MM.1S (cell line): ENCODE results near the gene PRSS36.

ENCODE experiments used
- DNase-seq: peaks from one replicate; pipeline ENCODE4 v3.0.0-alpha.2; 2015
- H2AFZ ChIP-seq: fragments of 300-600 bp; sonication (generic); 2 replicates; pipeline ENCODE4 v1.6.0; 2016; ENCODE audit warnings: antibody characterized with exemption, low read length
- H3F3A ChIP-seq: fragments of 300-600 bp; sonication (generic); 2 replicates; pipeline ENCODE4 v1.6.1; 2016; ENCODE audit warnings: mild to moderate bottlenecking, antibody characterized with exemption, low read length, moderate library complexity, mixed read lengths; ENCODE audit not compliant: insufficient read depth
- H3K27ac ChIP-seq: fragments of 300-600 bp; sonication (generic); 2 replicates; pipeline ENCODE4 v1.5.1; 2016; ENCODE audit warnings: mild to moderate bottlenecking, low read length
- H3K27me3 ChIP-seq: fragments of 300-600 bp; sonication (generic); replicated peaks from 2 replicates; pipeline ENCODE4 v1.6.0; 2016; ENCODE audit warnings: low read length; ENCODE audit not compliant: insufficient read depth
- H3K36me3 ChIP-seq: fragments of 300-600 bp; sonication (generic); replicated peaks from 2 replicates; pipeline ENCODE4 v1.6.1; 2016; ENCODE audit warnings: mild to moderate bottlenecking, low read length, mixed read lengths; ENCODE audit not compliant: insufficient read depth
- H3K4me1 ChIP-seq: fragments of 300-600 bp; sonication (generic); 2 replicates; pipeline ENCODE4 v1.6.1; 2016; ENCODE audit warnings: low read length, mixed read lengths
- H3K4me2 ChIP-seq: fragments of 300-600 bp; sonication (generic); 2 replicates; pipeline ENCODE4 v1.6.0; 2016; ENCODE audit warnings: low read depth, low read length
- H3K4me3 ChIP-seq: fragments of 300-600 bp; sonication (generic); 2 replicates; pipeline ENCODE4 v1.5.1; 2016; ENCODE audit warnings: low read length, mixed read lengths
- H3K79me2 ChIP-seq: fragments of 300-600 bp; sonication (generic); 2 replicates; pipeline ENCODE4 v1.6.1; 2016; ENCODE audit warnings: mixed run types, low read length, mixed read lengths
- H3K9ac ChIP-seq: fragments of 300-600 bp; sonication (generic); 2 replicates; pipeline ENCODE4 v1.6.1; 2016; ENCODE audit warnings: low read length, mixed read lengths
- H3K9me2 ChIP-seq: fragments of 300-600 bp; sonication (generic); replicated peaks from 2 replicates; pipeline ENCODE4 v1.6.1; 2016; ENCODE audit warnings: mild to moderate bottlenecking, low read length, mixed read lengths; ENCODE audit not compliant: insufficient read depth
- H3K9me3 ChIP-seq: fragments of 300-600 bp; sonication (generic); replicated peaks from 2 replicates; pipeline ENCODE4 v1.6.1; 2016; ENCODE audit warnings: mild to moderate bottlenecking, low read length, mixed read lengths; ENCODE audit not compliant: insufficient read depth
- H4K20me1 ChIP-seq: fragments of 300-600 bp; sonication (generic); 2 replicates; pipeline ENCODE4 v1.6.1; 2016; ENCODE audit warnings: mild to moderate bottlenecking, low read length, moderate library complexity, mixed read lengths; ENCODE audit not compliant: insufficient read depth
- CTCF ChIP-seq: fragments of 300-600 bp; sonication (generic); IDR thresholded peaks from 2 replicates; pipeline ENCODE4 v1.5.1; 2016; ENCODE audit warnings: antibody characterized with exemption, low read length, mixed read lengths
- EZH2 ChIP-seq: fragments of 300-600 bp; sonication (generic); optimal IDR thresholded peaks from 2 replicates; pipeline ENCODE3; 2017; ENCODE audit warnings: low read depth, mild to moderate bottlenecking, antibody characterized with exemption, low read length, mixed read lengths
- EZH2phosphoT487 ChIP-seq: fragments of 300-600 bp; sonication (generic); IDR thresholded peaks from 2 replicates; pipeline ENCODE4 v1.6.1; 2018; ENCODE audit warnings: antibody characterized with exemption, low read length

PRSS36 gene

DNA sequence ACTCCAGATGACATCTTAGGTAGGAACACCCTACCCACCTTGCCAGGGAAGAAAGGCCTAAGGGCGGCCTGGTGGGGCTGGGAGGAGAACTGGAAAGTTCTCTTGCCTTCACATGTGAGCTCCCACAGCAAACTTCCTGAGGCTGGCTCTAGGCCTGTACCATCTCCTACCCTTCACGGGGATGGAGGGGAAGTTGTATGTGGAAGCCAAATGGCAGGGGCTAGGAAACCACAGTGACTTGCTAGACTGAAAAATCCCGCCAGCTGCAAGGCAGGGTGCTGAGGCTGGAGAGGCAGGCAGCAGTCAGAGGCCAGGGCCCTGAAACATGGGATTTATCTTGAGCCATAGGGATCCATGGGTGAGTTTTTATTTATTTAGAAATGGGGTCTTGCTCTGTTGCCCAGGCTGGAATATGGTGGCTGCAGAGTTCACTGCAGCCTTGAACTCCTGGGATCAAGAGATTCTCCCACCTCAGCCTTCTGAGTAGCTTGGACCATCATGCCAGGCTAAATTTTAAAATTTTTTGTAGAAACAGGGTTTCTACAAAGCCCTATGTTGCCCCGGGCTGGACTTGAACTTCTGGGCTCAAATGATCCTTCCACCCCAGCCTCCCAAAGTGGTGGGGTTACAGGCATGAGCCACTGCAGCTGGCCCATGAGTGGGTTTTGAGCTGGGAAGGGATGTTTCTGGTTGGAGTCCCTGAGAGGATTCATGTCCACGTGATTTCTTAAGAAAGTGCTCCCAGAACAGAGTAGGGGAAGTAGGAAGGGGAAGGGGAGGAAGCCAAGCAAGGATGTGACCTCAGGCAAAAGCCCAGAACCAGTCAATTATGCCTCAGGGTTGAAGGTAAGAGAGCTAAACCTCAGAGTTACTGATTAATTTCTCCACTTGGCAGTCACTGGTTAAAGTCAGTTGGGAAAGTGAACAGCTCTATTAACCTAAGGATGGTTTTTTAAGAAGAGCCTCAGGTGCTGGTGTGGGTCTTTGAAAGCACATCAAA lies 36.4 kb downstream of the PRSS36 start:
- no peak overlapping the region for H3K9ac ChIP-seq
- peaks cover 26% of the 10 kb centered on the region for H3K79me2 ChIP-seq
- no peaks in the 10 kb centered on the region for H3K9me3 ChIP-seq
- H2AFZ ChIP-seq: no peak overlapping the region
- no peaks in the 10 kb centered on the region for H3K36me3 ChIP-seq
- no peaks in the 10 kb centered on the region for H3K27me3 ChIP-seq
- no peak overlapping the region for H3K4me2 ChIP-seq
- TF ChIP-seq CTCF: no peak
- no peak overlapping the region for H3K4me3 ChIP-seq
- H3K4me1 ChIP-seq: peaks cover 3% of the 10 kb centered on the region
- H3K27ac ChIP-seq: no peak overlapping the region
- no peaks in the 10 kb centered on the region for H3F3A ChIP-seq
- no peaks in the 10 kb centered on the region for H3K9me2 ChIP-seq
- H4K20me1 ChIP-seq: no peaks in the 10 kb centered on the region
- DNase-seq: no peak

DNA sequence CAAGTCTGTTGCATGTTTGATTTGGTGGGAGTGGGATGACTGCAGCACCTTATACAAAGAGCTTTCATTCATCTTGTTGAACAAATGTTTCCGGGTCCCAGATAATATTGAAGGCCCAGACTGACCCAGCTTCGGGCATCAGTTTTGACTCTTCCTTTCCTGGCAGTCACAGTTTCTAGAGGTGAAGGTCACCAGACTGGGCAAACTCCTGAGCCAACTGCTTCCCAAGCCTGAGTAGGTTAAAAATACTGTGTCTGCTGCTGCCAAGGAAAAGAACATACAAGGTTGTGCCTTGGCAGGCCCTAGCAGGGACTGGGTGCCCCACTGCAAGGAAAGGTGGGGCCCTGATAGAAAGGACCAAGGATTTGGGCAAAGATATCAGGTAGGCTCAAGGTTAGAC lies 37.2 kb downstream of the PRSS36 start:
- no peak overlapping the region for H3K27ac ChIP-seq
- H3K79me2 ChIP-seq: peaks cover 22% of the 10 kb centered on the region
- no peak for DNase-seq
- H3K27me3 ChIP-seq: no peaks in the 10 kb centered on the region
- H3K4me3 ChIP-seq: no peak overlapping the region
- no peak overlapping the region for H2AFZ ChIP-seq
- H3K4me2 ChIP-seq: no peak overlapping the region
- H3K9me2 ChIP-seq: no peaks in the 10 kb centered on the region
- no peaks in the 10 kb centered on the region for H3K9me3 ChIP-seq
- H3F3A ChIP-seq: peaks cover 4% of the 10 kb centered on the region
- TF ChIP-seq EZH2 (no peak), EZH2phosphoT487 (no peak), CTCF (no peak)
- no peaks in the 10 kb centered on the region for H3K4me1 ChIP-seq
- H3K36me3 ChIP-seq: no peaks in the 10 kb centered on the region
- no peaks in the 10 kb centered on the region for H4K20me1 ChIP-seq
- no peak overlapping the region for H3K9ac ChIP-seq

- H3K9me2 ChIP-seq: no peaks in the 10 kb centered on the region
- H3K36me3 ChIP-seq: no peaks in the 10 kb centered on the region
- DNase-seq: no peak
- no peak overlapping the region for H3K9ac ChIP-seq
- TF ChIP-seq EZH2: no peak
- no peak for TF ChIP-seq CTCF
- TF ChIP-seq EZH2phosphoT487: no peak
- no peaks in the 10 kb centered on the region for H4K20me1 ChIP-seq
- no peak overlapping the region for H3K4me3 ChIP-seq
- no peak overlapping the region for H2AFZ ChIP-seq
- H3F3A ChIP-seq: peaks cover 12% of the 10 kb centered on the region
- no peak overlapping the region for H3K4me2 ChIP-seq
- no peak overlapping the region for H3K27ac ChIP-seq
- H3K9me3 ChIP-seq: no peaks in the 10 kb centered on the region
- peaks cover 22% of the 10 kb centered on the region for H3K79me2 ChIP-seq
- 0 out of 2 replicates have a peak, but pooled peaks cover 5% of the 10 kb centered on the region for H3K4me1 ChIP-seq
- H3K27me3 ChIP-seq: no peaks in the 10 kb centered on the region
Measured at GRCh38 chr16:31111881-31112466, 37.9 kb downstream of the PRSS36 start.
